H1 (cell line): Measurements from ENCODE around the gene RGS8. TPM values are rescaled to one million over a fixed set of nuclear protein-coding genes. Genes with fewer than 3 reads are reported as not detected.

Experiments
- CTCF ChIA-PET: fragments of 300-600 bp; sonication (Branson Sonifier 250); formaldehyde crosslinking; loops from one replicate; lab custom pipeline; 2021; ENCODE audit not compliant: partially characterized antibody; lab: Charles Lee
- POLR2A ChIA-PET: fragments of 300-600 bp; sonication (Branson Sonifier 250); formaldehyde crosslinking; loops from one replicate; lab custom pipeline; 2021; ENCODE audit warnings: inconsistent platforms; ENCODE audit not compliant: partially characterized antibody; lab: Charles Lee
- DNase-seq, 2 experiments: peaks; one replicate each; pipeline versions ENCODE4 v3.0.0 to v3.0.0-alpha.2; 2010 to 2022; ENCODE audit warnings: low spot score in 2 of 2, low read depth in 1 of 2, mixed read lengths in 1 of 2
- FAIRE-seq: peaks from 2 replicates; lab custom pipeline; 2011; peaks lifted over from hg19 to GRCh38; lab: Jason Lieb, UNC
- H2AFZ ChIP-seq: 2 replicates; pipeline ENCODE4 v1.8.1; 2012; ENCODE audit warnings: low read length, inconsistent platforms
- H2AK5ac ChIP-seq: 2 replicates; pipeline ENCODE4 v1.6.1; 2013; ENCODE audit warnings: low read depth, low read length
- H2BK120ac ChIP-seq: replicated peaks from 2 replicates; pipeline ENCODE3; 2013; ENCODE audit warnings: low read depth, low read length, inconsistent platforms
- H2BK12ac ChIP-seq: 2 replicates; pipeline ENCODE4 v1.6.1; 2013; ENCODE audit warnings: low read depth, low read length
- H2BK15ac ChIP-seq: 2 replicates; pipeline ENCODE4 v1.6.1; 2013; ENCODE audit warnings: low read length
- H2BK20ac ChIP-seq: 2 replicates; pipeline ENCODE4 v1.6.1; 2013; ENCODE audit warnings: low read length
- H2BK5ac ChIP-seq: 2 replicates; pipeline ENCODE4 v1.6.1; 2013; ENCODE audit warnings: low read depth, low read length
- H3K14ac ChIP-seq: 2 replicates; pipeline ENCODE4 v1.6.1; 2013; ENCODE audit warnings: inconsistent platforms; ENCODE audit not compliant: insufficient read length
- H3K18ac ChIP-seq: 2 replicates; pipeline ENCODE4 v1.6.1; 2013; ENCODE audit warnings: low read length; ENCODE audit errors: extremely low read depth
- H3K23ac ChIP-seq: 2 replicates; pipeline ENCODE4 v1.6.1; 2013; ENCODE audit warnings: inconsistent platforms; ENCODE audit not compliant: insufficient read length
- H3K23me2 ChIP-seq: 2 replicates; pipeline ENCODE4 v1.6.1; 2013; ENCODE audit warnings: low read depth, low read length
- H3K27ac ChIP-seq: 2 replicates; pipeline ENCODE4 v1.6.1; 2011; ENCODE audit warnings: low read depth, low read length, inconsistent platforms
- H3K27me3 ChIP-seq, 4 experiments: replicated peaks in 1 of 4; 1 replicate in 1 of 4; 2 replicates in 3 of 4; pipeline versions ENCODE4 v1.6.1 to v1.8.1; 2011 to 2013; ENCODE audit warnings: low read length in 3 of 4, mild to moderate bottlenecking in 3 of 4, inconsistent platforms in 2 of 4, mixed read lengths in 2 of 4, moderate library complexity in 1 of 4; ENCODE audit not compliant: control insufficient read depth in 3 of 4, insufficient read depth in 3 of 4; ENCODE audit errors: extremely low read depth in 1 of 4
- H3K36me3 ChIP-seq, 4 experiments: 2 replicates each; pipeline versions ENCODE4 v1.6.1 to v1.8.1; 2011 to 2013; ENCODE audit warnings: mild to moderate bottlenecking in 4 of 4, low read length in 3 of 4, moderate library complexity in 2 of 4, control low read depth in 1 of 4, inconsistent platforms in 1 of 4; ENCODE audit not compliant: insufficient read depth in 4 of 4, control insufficient read depth in 2 of 4
- H3K4ac ChIP-seq: replicated peaks from 2 replicates; pipeline ENCODE3; 2013; ENCODE audit warnings: low read length, low read depth, mixed read lengths, inconsistent platforms; ENCODE audit not compliant: insufficient read length
- H3K4me1 ChIP-seq, 4 experiments: replicated peaks in 1 of 4; 1 replicate in 1 of 4; 2 replicates in 3 of 4; pipeline versions ENCODE4 v1.6.1 to v1.8.1; 2011 to 2013; ENCODE audit warnings: low read length in 3 of 4, inconsistent platforms in 2 of 4, mixed read lengths in 1 of 4; ENCODE audit not compliant: insufficient read depth in 4 of 4, control insufficient read depth in 3 of 4
- H3K4me2 ChIP-seq, 2 experiments: 2 replicates each; pipeline versions ENCODE4 v1.6.1 to v1.8.1; 2011 to 2013; ENCODE audit warnings: low read depth in 2 of 2, low read length in 2 of 2, control low read depth in 1 of 2, inconsistent platforms in 1 of 2, mild to moderate bottlenecking in 1 of 2; ENCODE audit not compliant: insufficient read depth in 1 of 2
- H3K4me3 ChIP-seq, 4 experiments: fragments of 200-600, 300-600 bp in 1 of 4; sonication (generic), shearing (Covaris generic), sonication (Bioruptor Twin) in 1 of 4; 2 replicates each; pipeline versions ENCODE4 v1.5.1 to v1.8.1; 2011 to 2016; ENCODE audit warnings: low read length in 4 of 4, low read depth in 3 of 4, control low read depth in 2 of 4, inconsistent platforms in 2 of 4, mild to moderate bottlenecking in 2 of 4, mixed read lengths in 1 of 4, moderate library complexity in 1 of 4; ENCODE audit not compliant: insufficient read depth in 2 of 4; ENCODE audit errors: extremely low read depth in 1 of 4
- H3K56ac ChIP-seq: replicated peaks from 2 replicates; pipeline ENCODE3; 2013; ENCODE audit warnings: low read depth, mild to moderate bottlenecking, mixed read lengths, low read length, inconsistent platforms; ENCODE audit not compliant: insufficient read length
- H3K79me1 ChIP-seq: 2 replicates; pipeline ENCODE4 v1.6.1; 2013; ENCODE audit warnings: low read depth, low read length, control low read depth
- H3K79me2 ChIP-seq, 2 experiments: 2 replicates each; pipeline versions ENCODE4 v1.6.1 to v1.8.1; 2012 to 2013; ENCODE audit warnings: low read length in 2 of 2, mild to moderate bottlenecking in 2 of 2, inconsistent platforms in 1 of 2; ENCODE audit not compliant: insufficient read depth in 2 of 2, control insufficient read depth in 1 of 2
- H3K9ac ChIP-seq, 4 experiments: replicated peaks in 1 of 4; 1 replicate in 1 of 4; 2 replicates in 3 of 4; pipeline versions ENCODE4 v1.6.1 to v1.8.1; 2011 to 2013; ENCODE audit warnings: low read depth in 3 of 4, low read length in 3 of 4, control low read depth in 2 of 4, mild to moderate bottlenecking in 2 of 4, moderate library complexity in 2 of 4, inconsistent platforms in 1 of 4; ENCODE audit errors: extremely low read depth in 1 of 4
- H3K9me3 ChIP-seq, 2 experiments: 2 replicates each; pipeline versions ENCODE4 v1.6.1 to v1.8.1; 2012 to 2013; ENCODE audit warnings: mild to moderate bottlenecking in 2 of 2, moderate library complexity in 2 of 2, control low read depth in 1 of 2, inconsistent platforms in 1 of 2, low read depth in 1 of 2, low read length in 1 of 2, mixed read lengths in 1 of 2; ENCODE audit not compliant: insufficient read depth in 2 of 2
- H4K20me1 ChIP-seq, 2 experiments: replicated peaks in 1 of 2; 2 replicates each; pipeline versions ENCODE3 to v1.8.1; 2011 to 2013; ENCODE audit warnings: inconsistent platforms in 2 of 2, low read length in 2 of 2, mild to moderate bottlenecking in 1 of 2; ENCODE audit not compliant: insufficient read depth in 2 of 2, control insufficient read depth in 1 of 2
- H4K5ac ChIP-seq: 2 replicates; pipeline ENCODE4 v1.6.1; 2013; ENCODE audit warnings: low read length, low read depth, mixed read lengths, inconsistent platforms; ENCODE audit not compliant: insufficient read length
- H4K8ac ChIP-seq: 2 replicates; pipeline ENCODE4 v1.8.0; 2013; ENCODE audit warnings: mild to moderate bottlenecking, moderate library complexity, low read length, inconsistent platforms; ENCODE audit not compliant: insufficient read depth; ENCODE audit errors: extremely low read depth
- H4K91ac ChIP-seq: replicated peaks from 2 replicates; pipeline ENCODE3; 2013; ENCODE audit warnings: low read length, mixed read lengths, inconsistent platforms; ENCODE audit not compliant: insufficient read length
- ATF3 ChIP-seq: IDR thresholded peaks from 2 replicates; pipeline ENCODE4 v1.6.1; 2011; ENCODE audit warnings: low read depth, mild to moderate bottlenecking, low read length; ENCODE audit not compliant: insufficient read depth
- BCL11A ChIP-seq, 2 experiments: IDR thresholded peaks; one replicate each; pipeline ENCODE4 v1.6.1; 2011; ENCODE audit warnings: low read depth in 2 of 2, low read length in 2 of 2, mild to moderate bottlenecking in 2 of 2
- BRCA1 ChIP-seq: IDR thresholded peaks from 2 replicates; pipeline ENCODE4 v1.6.1; 2012; ENCODE audit warnings: low read depth, low read length, improper control_type of control experiment
- CTBP2 ChIP-seq: IDR thresholded peaks from 2 replicates; pipeline ENCODE4 v1.7.0; 2011; ENCODE audit warnings: borderline replicate concordance, mild to moderate bottlenecking, moderate library complexity, mixed read lengths, low read length; ENCODE audit not compliant: insufficient read depth, insufficient read length
- EGR1 ChIP-seq: IDR thresholded peaks from 2 replicates; pipeline ENCODE4 v1.6.1; 2011; ENCODE audit warnings: low read depth, low read length, borderline replicate concordance
- MAFK ChIP-seq: IDR thresholded peaks from 2 replicates; pipeline ENCODE4 v1.6.1; 2012; ENCODE audit warnings: low read depth, mild to moderate bottlenecking, improper control_type of control experiment, low read length
- MAX ChIP-seq: IDR thresholded peaks from 2 replicates; pipeline ENCODE4 v1.6.1; 2012; ENCODE audit warnings: inconsistent platforms
- SIX5 ChIP-seq: IDR thresholded peaks from 2 replicates; pipeline ENCODE4 v1.6.1; 2011; ENCODE audit warnings: mild to moderate bottlenecking, low read depth, low read length
- SUZ12 ChIP-seq: fragments of 200-600 bp; sonication (generic); IDR thresholded peaks from 2 replicates; pipeline ENCODE4 v1.6.1; 2012; ENCODE audit warnings: mild to moderate bottlenecking, inconsistent platforms, low read length, moderate library complexity, mixed read lengths
- TAF1 ChIP-seq: IDR thresholded peaks from 2 replicates; pipeline ENCODE4 v1.6.1; 2011; ENCODE audit warnings: mild to moderate bottlenecking, low read depth, low read length
- TAF7 ChIP-seq: optimal IDR thresholded peaks from 2 replicates; pipeline ENCODE3; 2011; ENCODE audit warnings: low read depth, mild to moderate bottlenecking, inconsistent platforms, low read length, moderate library complexity, borderline replicate concordance
- TBP ChIP-seq: IDR thresholded peaks from 2 replicates; pipeline ENCODE4 v1.6.1; 2011; ENCODE audit warnings: low read depth, low read length, improper control_type of control experiment
- ZNF274 ChIP-seq: IDR thresholded peaks from 2 replicates; pipeline ENCODE4 v1.7.0; 2012; ENCODE audit warnings: low read length, borderline replicate concordance; ENCODE audit errors: extremely low read depth
- WGBS, 2 experiments: shearing (Covaris generic) in 1 of 2; methylation state at CpG; one replicate each; pipeline versions ENCODE4 v1.1.6 to v1.1.7; 2013 to 2015; ENCODE audit warnings: low lambda C conversion rate in 2 of 2, mixed read lengths in 2 of 2, inconsistent platforms in 1 of 2, low coverage in 1 of 2, missing lambda C conversion rate in 1 of 2; ENCODE audit not compliant: insufficient replicate concordance in 2 of 2, insufficient coverage in 1 of 2, insufficient read length in 1 of 2; ENCODE audit errors: extremely low coverage in 1 of 2, missing lambda C conversion rate in 1 of 2; 5-methylcytosine and 5-hydroxymethylcytosine counted together
- polyA plus RNA-seq, 7 experiments: library from polyadenylated mRNA; depleted of rRNA in 3 of 7; stranded (reverse) in 5 of 7; unstranded in 2 of 7; fragments of >200 nt in 5 of 7; fragments of 200-250 nt in 2 of 7; gene quantifications; 1 replicate in 5 of 7; 2 replicates in 1 of 7; 4 replicates in 1 of 7; pipeline versions ENCODE4 v1.2.1 to v1.2.3, GENCODE V29; 2011 to 2013; ENCODE audit warnings: missing spikeins in 2 of 7, mixed read lengths in 2 of 7
- total RNA-seq: library from RNA; stranded (reverse); fragmentation: NEBNext Ultra II Directional; extraction: Animal tissue kit (Norgen Biotek cat#: 25700); gene quantifications from 2 replicates; pipeline ENCODE4 v1.2.1, GENCODE V29; 2021

Gene RGS8
- total and polyA plus RNA-seq, 2 of the 8 experiments (the other 6 are each of a cell fraction or from before 2014, with no cell fraction given), result 0.13 to 0.23 TPM

GRCh38 chr1:182644886-182645285, 39.5 kb downstream of the RGS8 start:
- Histone ChIP-seq H4K91ac (no peak overlapping the region), H3K79me2 (no peaks in the 10 kb centered on the region), H3K23ac (no peak overlapping the region), H3K36me3 (no peaks in the 10 kb centered on the region), H2AK5ac (no peak overlapping the region), H3K4me2 (no peak overlapping the region), H2BK5ac (no peak overlapping the region), H2BK20ac (no peak overlapping the region), H3K56ac (no peak overlapping the region), H4K20me1 (no peaks in the 10 kb centered on the region), H3K9ac (no peak overlapping the region), H3K23me2 (no peaks in the 10 kb centered on the region), H2BK120ac (no peak overlapping the region), H4K5ac (no peak overlapping the region), H4K8ac (no peak overlapping the region), H3K4me1 (no peaks in the 10 kb centered on the region), H2BK15ac (no peak overlapping the region), H3K4ac (no peak overlapping the region), H3K79me1 (no peaks in the 10 kb centered on the region; the same call in 1 of the 2 replicates), H3K4me3 (no peak overlapping the region), H3K9me3 (no peaks in the 10 kb centered on the region), H3K14ac (no peak overlapping the region), H3K27ac (no peak overlapping the region), H2AFZ (no peak overlapping the region), H3K27me3 (no peaks in the 10 kb centered on the region; a peak in 1 of 7 replicates), H2BK12ac (no peak overlapping the region; the same call in 1 of the 2 replicates), H3K18ac (no peak overlapping the region)
- no peak for FAIRE-seq
- no peak for DNase-seq
- 93% methylated on average over 4 of the region's 4 CpGs; no CpG with 5 or more reads in 1 of the 2 experiments for WGBS, 2 experiments
- CTCF ChIA-PET, result interaction anchor here (0.6 to 2.9 kb wide), 7 partner anchors 9 to 537 kb away, joined by 3 to 9 read pairs (median 3); no protein-coding TSS in a partner anchor
- POLR2A ChIA-PET, result interaction anchor here (2.1 kb wide), 1 partner anchor 29 kb away, joined by 4 read pairs; no protein-coding TSS in a partner anchor
- TF ChIP-seq SUZ12 (no peak), ATF3 (no peak), SIX5 (no peak), TAF1 (no peak), CTBP2 (no peak), MAFK (no peak), TAF7 (no peak), BRCA1 (no peak), MAX (no peak), BCL11A (IDR thresholded peaks at IDR 0.05; ENCODE audit: low read depth in 2 of 2, low read length in 2 of 2) (no peak), ZNF274 (no peak), EGR1 (no peak), TBP (no peak)
